T-helper 17 cell (primary cell): ENCODE data around the gene UQCC3. TPM values are rescaled to one million over a fixed set of nuclear protein-coding genes. Genes with fewer than 3 reads are reported as not detected.
"Not testable (repeated sequence)": the region's sequence is repeated elsewhere in the genome, so short reads cannot be mapped to it uniquely, and the experiment has no call there.

ENCODE experiments used
- ATAC-seq: fragments of 150-1000 bp; cut with Tn5 transposase; 2 replicates; pipeline ENCODE4 v1.10.0; 2021; ENCODE audit warnings: mild to moderate bottlenecking, moderate library complexity
- DNase-seq, 3 donors: peaks; one replicate each; pipeline versions ENCODE4 v3.0.0 to v3.0.0-alpha.2; 2020 to 2021
- H3K9me3 ChIP-seq: one replicate; pipeline ENCODE4 v1.7.0; 2013; ENCODE audit warnings: low read length, mild to moderate bottlenecking; ENCODE audit not compliant: control insufficient read depth, poor library complexity, severe bottlenecking
- H3K27ac Mint-ChIP-seq: one replicate; pipeline ENCODE4 v1.8.0; 2022; ENCODE audit warnings: mild to moderate bottlenecking, moderate library complexity, mixed read lengths
- H3K27me3 Mint-ChIP-seq: one replicate; pipeline ENCODE4 v1.8.0; 2022; ENCODE audit warnings: mixed read lengths
- H3K36me3 Mint-ChIP-seq: one replicate; pipeline ENCODE4 v1.8.0; 2022; ENCODE audit warnings: low read depth, mixed read lengths
- H3K4me1 Mint-ChIP-seq: one replicate; pipeline ENCODE4 v1.8.0; 2022; ENCODE audit warnings: mild to moderate bottlenecking, mixed read lengths
- H3K4me3 Mint-ChIP-seq: one replicate; pipeline ENCODE4 v1.8.0; 2022; ENCODE audit warnings: mild to moderate bottlenecking, moderate library complexity, mixed read lengths
- total RNA-seq, 4 donors: library from RNA in 2 of 4; stranded (reverse) in 2 of 4; gene quantifications; one replicate each; pipeline ENCODE4 v1.2.3 and lab custom pipeline; 2022 to 2026

Gene UQCC3
- total RNA-seq, 2 donors from 2014 or later: 2.6 to 3.3 TPM

GRCh38 chr11:62650283-62650682 lies 21.2 kb upstream of the UQCC3 start:
- peaks cover 21% of the 10 kb centered on the region for H3K4me1 Mint-ChIP-seq
- not testable (repeated sequence) for H3K36me3 Mint-ChIP-seq, H3K9me3 ChIP-seq, H3K4me3 Mint-ChIP-seq, DNase-seq, ATAC-seq, H3K27me3 Mint-ChIP-seq
- H3K27ac Mint-ChIP-seq: peak overlapping the region; percentile 4

- DNase-seq (peak in 1 of 3 donors; percentile 74), ATAC-seq (peak; percentile 11)
- H3K9me3 ChIP-seq: no peaks in the 10 kb centered on the region
- H3K27me3 Mint-ChIP-seq: no peaks in the 10 kb centered on the region
- no peaks in the 10 kb centered on the region for H3K36me3 Mint-ChIP-seq
- H3K27ac Mint-ChIP-seq: peak overlapping the region; percentile 95
- peak overlapping the region; percentile 88 for H3K4me3 Mint-ChIP-seq
- H3K4me1 Mint-ChIP-seq: peaks cover 11% of the 10 kb centered on the region
Measured at GRCh38 chr11:62652161-62653006, 19.1 kb upstream of the UQCC3 start.

DNA sequence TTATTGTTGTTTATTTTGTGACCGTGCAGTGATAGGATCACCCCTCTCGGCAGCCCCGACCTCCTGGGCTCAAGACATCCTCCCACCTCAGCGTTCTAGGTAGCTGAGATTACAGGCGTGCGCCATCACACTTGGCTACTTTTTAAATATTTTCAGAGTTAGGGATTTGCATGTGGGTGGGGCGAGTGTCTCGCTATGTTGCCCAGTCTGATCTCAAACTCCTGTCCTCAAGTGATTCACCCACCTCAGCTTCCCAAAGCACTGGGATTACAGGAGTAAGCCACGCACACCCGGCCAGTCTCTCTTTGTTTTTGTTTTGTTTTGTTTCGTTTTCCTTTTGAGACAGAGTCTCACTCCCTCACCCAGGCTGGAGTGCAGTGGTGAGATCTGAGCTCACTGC lies 17.2 kb upstream of the UQCC3 start:
- DNase-seq (no peak), ATAC-seq (no peak)
- H3K27me3 Mint-ChIP-seq: no peaks in the 10 kb centered on the region
- H3K4me3 Mint-ChIP-seq: peak overlapping the region; percentile 62
- H3K36me3 Mint-ChIP-seq: no peaks in the 10 kb centered on the region
- no peaks in the 10 kb centered on the region for H3K9me3 ChIP-seq
- peak overlapping the region; percentile 95 for H3K27ac Mint-ChIP-seq
- H3K4me1 Mint-ChIP-seq: peaks cover 11% of the 10 kb centered on the region

- no peak overlapping the region for H3K27ac Mint-ChIP-seq
- no peak overlapping the region for H3K4me3 Mint-ChIP-seq
- H3K36me3 Mint-ChIP-seq: no peaks in the 10 kb centered on the region
- DNase-seq (no peak), ATAC-seq (no peak)
- no peaks in the 10 kb centered on the region for H3K9me3 ChIP-seq
- no peaks in the 10 kb centered on the region for H3K27me3 Mint-ChIP-seq
- H3K4me1 Mint-ChIP-seq: peaks cover 8% of the 10 kb centered on the region
Measured at GRCh38 chr11:62656796-62657429, 14.6 kb upstream of the UQCC3 start.

GRCh38 chr11:62664405-62665074 lies 6.9 kb upstream of the UQCC3 start:
- ATAC-seq: peak; percentile 60
- no peaks in the 10 kb centered on the region for H3K27me3 Mint-ChIP-seq
- H3K27ac Mint-ChIP-seq: peak overlapping the region; percentile 97
- peak overlapping the region; percentile 98 for H3K4me3 Mint-ChIP-seq
- DNase-seq: peak in 1 of 3 donors; percentile 38
- no peaks in the 10 kb centered on the region for H3K36me3 Mint-ChIP-seq
- H3K4me1 Mint-ChIP-seq: peaks cover 26% of the 10 kb centered on the region
- H3K9me3 ChIP-seq: no peaks in the 10 kb centered on the region

GRCh38 chr11:62665075-62665598 lies 6.3 kb upstream of the UQCC3 start, which contains the start of the genes C11orf98 and CSKMT:
C11orf98 (minus strand) TSS chr11:62665210; CDS start chr11:62665169, 41 bp downstream.
CSKMT (plus strand) TSS chr11:62665312; CDS start chr11:62665880, 568 bp downstream.
- ATAC-seq: peak; percentile 94
- H3K27me3 Mint-ChIP-seq: no peaks in the 10 kb centered on the region

DNA sequence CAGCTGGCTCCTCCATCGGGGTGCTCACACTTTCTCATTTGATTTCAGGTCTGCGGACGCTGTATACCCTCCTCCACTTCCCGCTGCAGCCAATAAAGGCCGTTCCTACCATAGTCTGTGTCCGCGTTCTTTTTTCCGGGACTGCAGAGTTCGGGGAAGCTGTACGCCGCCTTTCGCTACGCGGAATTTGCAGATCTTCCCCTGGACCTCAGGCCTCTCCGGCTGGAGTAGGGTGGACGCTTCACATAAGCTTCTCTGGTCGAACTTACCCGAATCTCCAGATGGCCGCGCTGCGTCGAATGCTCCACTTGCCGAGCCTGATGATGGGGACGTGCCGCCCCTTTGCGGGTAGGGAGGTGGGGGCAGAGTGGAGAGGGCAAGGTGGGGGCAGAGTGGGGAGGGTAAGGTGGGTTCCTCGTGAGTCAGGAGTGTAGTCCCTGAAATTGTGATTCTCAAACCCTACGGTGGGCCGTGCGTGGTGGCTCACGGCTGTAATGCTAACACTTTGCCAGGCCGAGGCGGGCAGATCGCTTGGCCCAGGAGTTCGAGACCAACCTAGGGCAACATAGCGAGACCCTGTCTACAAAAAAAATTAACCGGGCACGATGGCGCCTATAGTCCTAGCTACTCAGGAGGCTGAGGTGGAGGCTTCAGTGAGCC lies 5.7 kb upstream of the UQCC3 start:
- Mint-ChIP-seq H3K27ac (peak overlapping the region; percentile 97), H3K4me3 (peak overlapping the region; percentile 98), H3K27me3 (no peaks in the 10 kb centered on the region), H3K36me3 (no peaks in the 10 kb centered on the region), H3K4me1 (peaks cover 28% of the 10 kb centered on the region)
- peak; percentile 33 to 50 (median 36) for DNase-seq
- H3K9me3 ChIP-seq: no peaks in the 10 kb centered on the region
- ATAC-seq: peak; percentile 40

More at GRCh38 chr11:62665075-62665598, 6.3 kb upstream of the UQCC3 start, which contains the start of the genes C11orf98 and CSKMT:
- H3K4me1 Mint-ChIP-seq: peaks cover 27% of the 10 kb centered on the region
- peak within 1 kb of the TSS; percentile 97 for H3K27ac Mint-ChIP-seq
- DNase-seq: peak; percentile 86 to 95 (median 92)
- no peaks in the 10 kb centered on the region for H3K36me3 Mint-ChIP-seq
- peak within 1 kb of the TSS; percentile 98 for H3K4me3 Mint-ChIP-seq
- no peaks in the 10 kb centered on the region for H3K9me3 ChIP-seq

GRCh38 chr11:62666259-62666926 lies 5.1 kb upstream of the UQCC3 start:
- no peaks in the 10 kb centered on the region for H3K9me3 ChIP-seq
- Mint-ChIP-seq H3K4me3 (peak overlapping the region; percentile 98), H3K36me3 (no peaks in the 10 kb centered on the region), H3K4me1 (peaks cover 34% of the 10 kb centered on the region), H3K27ac (peak overlapping the region; percentile 97), H3K27me3 (no peaks in the 10 kb centered on the region)
- no peak for ATAC-seq
- no peak for DNase-seq

DNA sequence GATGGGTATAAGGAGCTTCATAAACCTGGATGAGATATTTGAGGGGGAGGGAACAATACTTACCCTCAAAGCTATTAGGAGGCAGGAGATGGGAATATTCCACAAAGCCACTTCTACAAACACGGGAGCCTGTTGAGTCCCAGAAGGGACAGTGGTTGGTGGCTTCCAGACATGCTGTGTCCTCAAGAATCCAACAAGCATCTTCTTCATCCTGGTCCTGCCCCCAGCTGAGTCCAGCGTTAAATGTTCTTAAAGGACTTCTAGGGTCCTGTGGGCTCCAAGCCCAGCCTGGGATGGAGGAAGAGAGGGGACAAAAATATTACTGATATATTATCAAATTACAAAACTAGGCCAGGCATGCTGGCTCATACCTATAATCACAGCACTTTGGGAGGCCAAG lies 4.0 kb upstream of the UQCC3 start:
- Mint-ChIP-seq H3K27ac (peak overlapping the region; percentile 97), H3K27me3 (no peaks in the 10 kb centered on the region), H3K4me1 (peaks cover 39% of the 10 kb centered on the region), H3K4me3 (peak overlapping the region; percentile 98), H3K36me3 (no peaks in the 10 kb centered on the region)
- no peak for ATAC-seq
- no peak for DNase-seq
- H3K9me3 ChIP-seq: no peaks in the 10 kb centered on the region

- H3K27ac Mint-ChIP-seq: peak overlapping the region; percentile 96
- H3K36me3 Mint-ChIP-seq: no peaks in the 10 kb centered on the region
- no peaks in the 10 kb centered on the region for H3K9me3 ChIP-seq
- ATAC-seq: no peak
- DNase-seq: no peak
- H3K4me3 Mint-ChIP-seq: peak overlapping the region; percentile 99
- H3K27me3 Mint-ChIP-seq: no peaks in the 10 kb centered on the region
- peaks cover 36% of the 10 kb centered on the region for H3K4me1 Mint-ChIP-seq
Measured at GRCh38 chr11:62669420-62670161, 1.9 kb upstream of the UQCC3 start.

DNA sequence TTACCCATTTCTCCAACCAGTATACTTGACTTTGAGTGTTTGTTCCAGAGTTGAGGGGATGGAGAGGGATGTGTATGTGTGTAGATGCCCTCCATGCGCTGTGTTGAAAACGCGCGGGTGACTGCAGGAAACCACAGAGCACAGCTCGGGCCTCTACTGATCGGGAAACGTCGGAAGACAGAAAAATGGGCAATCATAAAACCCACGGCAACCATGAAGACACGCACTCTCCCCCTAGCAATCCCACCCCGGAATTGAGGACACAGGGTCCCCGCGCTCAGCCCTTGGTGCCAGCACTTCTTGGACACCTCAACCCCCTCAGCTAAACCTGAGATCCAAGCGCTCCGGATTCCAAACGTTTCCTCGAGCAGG lies 251 bp upstream of the UQCC3 start:
- peak overlapping the region; percentile 96 for H3K27ac Mint-ChIP-seq
- H3K4me3 Mint-ChIP-seq: peak overlapping the region; percentile 99
- no peaks in the 10 kb centered on the region for H3K9me3 ChIP-seq
- H3K27me3 Mint-ChIP-seq: no peaks in the 10 kb centered on the region
- H3K36me3 Mint-ChIP-seq: peaks cover 3% of the 10 kb centered on the region
- ATAC-seq (peak; percentile 59), DNase-seq (peak in 1 of 3 donors; percentile 21)
- peaks cover 35% of the 10 kb centered on the region for H3K4me1 Mint-ChIP-seq

DNA sequence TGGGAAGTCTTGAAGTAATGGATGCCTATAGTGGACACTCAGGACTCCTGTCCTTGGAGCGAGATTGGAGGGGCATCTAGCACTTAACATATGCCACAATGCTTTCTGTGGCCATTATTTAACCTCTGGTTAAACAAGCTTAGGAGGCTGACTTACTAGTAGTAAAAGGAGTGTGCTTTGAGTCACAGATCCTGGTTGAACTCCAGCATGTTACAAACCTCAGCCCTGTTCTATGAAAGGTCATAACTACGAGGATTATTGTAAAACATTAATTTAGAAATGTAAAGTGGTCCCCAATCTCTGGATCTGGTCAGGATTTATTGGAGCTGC lies 1.7 kb downstream of the UQCC3 start:
- Mint-ChIP-seq H3K27ac (peak overlapping the region; percentile 96), H3K27me3 (no peaks in the 10 kb centered on the region), H3K36me3 (peaks cover 5% of the 10 kb centered on the region), H3K4me3 (peak overlapping the region; percentile 99), H3K4me1 (peaks cover 41% of the 10 kb centered on the region)
- H3K9me3 ChIP-seq: no peaks in the 10 kb centered on the region
- DNase-seq: no peak
- ATAC-seq: no peak
